NCI-H2196 treated with DMSO at 0.1 percent for 48 hours (cell line): Measurements from ENCODE around the gene RPRD1A.
"Not testable (repeated sequence)": the region's sequence is repeated elsewhere in the genome, so short reads cannot be mapped to it uniquely, and the experiment has no call there.

Experiments
- DNase-seq: peaks from one replicate; lab custom pipeline; 2025; ENCODE audit not compliant: unreplicated experiment; lab: John Stamatoyannopoulos, UW

The RPRD1A gene

DNA sequence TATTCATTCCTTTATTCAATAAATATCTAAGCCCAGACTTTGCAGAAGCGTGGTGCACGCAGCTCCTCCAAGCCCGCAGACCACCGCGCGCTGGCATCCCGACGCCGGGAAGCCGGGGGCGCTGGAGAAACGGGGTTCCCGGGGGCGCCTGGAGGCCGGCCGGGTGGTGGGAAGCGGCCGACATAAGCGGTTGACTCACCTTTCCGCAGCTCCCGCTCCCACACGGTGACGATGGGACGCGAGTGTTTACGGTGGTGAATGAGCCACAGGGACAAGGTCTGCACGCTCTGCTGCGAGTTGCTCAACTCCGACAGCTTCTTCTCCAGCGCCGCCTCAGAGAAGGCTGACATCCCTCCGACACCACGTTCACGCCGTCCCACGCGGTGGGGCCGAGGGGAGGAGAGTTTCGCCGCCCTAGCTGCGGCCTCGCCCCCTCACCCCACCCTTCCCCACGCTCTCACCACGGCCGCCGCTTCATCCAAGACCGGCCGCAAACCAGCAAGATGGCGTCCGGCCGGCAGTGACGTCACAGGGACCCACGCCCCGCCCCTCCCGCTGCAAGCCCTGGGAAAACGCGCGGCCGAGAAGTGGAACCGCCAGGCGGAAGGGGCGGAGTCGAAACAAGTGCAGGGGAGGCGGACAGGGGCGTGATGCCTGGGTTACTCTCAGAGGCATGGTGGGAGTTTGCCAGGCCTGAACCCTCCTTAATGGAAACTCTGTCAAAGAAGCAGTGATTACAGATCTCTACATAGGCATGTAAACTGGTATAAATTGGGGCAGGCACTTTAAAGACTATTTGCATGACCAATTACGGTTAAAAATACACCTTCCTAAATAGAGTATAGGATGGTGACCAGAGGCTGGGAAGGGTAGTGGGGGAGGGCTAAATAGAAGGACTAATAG lies at the start of gene RPRD1A:
RPRD1A (minus strand) TSS at position 505 of the 903 bp plus-strand sequence; CDS start at position 350, 155 bp downstream.
- DNase-seq = peak; percentile 78

DNA sequence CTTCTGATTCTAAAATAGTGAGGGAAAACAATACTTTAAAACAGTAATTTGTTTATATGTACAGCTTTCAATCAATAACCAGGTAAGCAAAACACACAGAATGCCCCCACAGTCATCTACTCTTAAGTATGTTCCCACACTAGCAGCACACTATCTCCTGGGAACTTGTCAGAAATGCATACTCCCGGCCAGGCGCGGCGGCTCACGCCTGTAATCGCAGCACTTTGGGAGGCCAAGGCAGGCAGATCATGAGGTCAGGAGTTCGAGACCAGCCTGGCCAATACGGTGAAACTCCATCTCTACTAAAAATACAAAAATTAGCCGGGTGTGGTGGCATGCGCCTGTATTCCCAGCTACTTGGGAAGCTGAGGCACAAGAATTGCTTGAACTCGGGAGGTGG lies 49.4 kb upstream of the RPRD1A start:
- not testable (repeated sequence) for DNase-seq

DNA sequence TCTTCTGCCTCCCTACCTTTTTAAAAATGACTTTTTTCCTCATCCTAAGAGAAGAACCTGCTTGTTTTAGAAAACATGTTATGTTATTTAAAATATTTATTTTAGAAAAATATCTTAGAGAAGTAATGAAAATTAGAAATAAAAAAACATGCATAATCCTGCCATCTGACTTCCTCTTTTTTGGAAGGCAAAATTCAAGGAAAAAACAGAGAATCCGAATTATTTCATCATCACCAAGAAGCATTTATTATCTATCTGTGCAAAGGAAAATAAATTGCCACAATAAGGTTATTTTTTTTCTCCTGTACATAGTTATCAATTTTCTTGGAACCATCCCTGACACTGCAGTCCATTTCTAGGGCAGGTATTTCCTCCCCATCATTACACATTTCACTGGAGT lies 47.4 kb upstream of the RPRD1A start:
- DNase-seq = no peak

DNA sequence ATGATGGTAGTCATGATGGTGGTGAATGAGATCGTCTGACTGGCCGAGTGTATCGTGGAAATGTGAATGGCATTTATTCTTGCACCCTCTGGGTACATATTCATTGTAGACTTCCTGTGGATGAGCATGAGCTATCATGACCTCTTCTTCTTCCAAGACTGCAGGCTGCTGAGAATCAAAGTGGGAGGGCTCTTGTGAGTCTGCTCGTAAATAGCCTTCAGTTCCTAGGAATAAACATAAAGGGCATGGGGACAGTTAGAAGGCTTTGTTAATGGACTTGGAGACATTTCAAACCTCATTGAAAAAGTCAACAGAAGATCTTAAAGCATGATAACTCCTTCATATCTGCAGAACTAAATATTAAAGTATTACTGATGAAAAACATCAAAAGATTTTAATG lies 46.9 kb upstream of the RPRD1A start:
- no peak for DNase-seq

DNA sequence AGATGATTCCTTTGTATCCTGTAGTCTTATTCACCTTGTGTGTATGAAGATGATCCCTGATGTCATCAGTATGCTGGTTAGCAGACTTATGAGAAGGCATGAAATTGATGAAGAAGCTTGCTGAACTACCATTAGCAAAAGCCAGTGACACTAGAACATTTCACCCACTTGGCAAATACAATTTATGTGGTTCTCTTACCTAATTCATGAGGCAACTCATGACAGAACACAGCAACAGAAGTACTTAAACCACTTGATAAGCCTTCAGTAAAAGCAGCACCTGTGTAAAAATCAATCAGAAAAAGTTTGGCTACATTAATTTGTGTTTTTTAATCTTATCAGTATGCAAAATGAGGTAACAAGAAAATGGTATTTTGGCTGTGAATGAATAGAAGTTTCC lies 44.9 kb upstream of the RPRD1A start:
- no peak for DNase-seq

DNA sequence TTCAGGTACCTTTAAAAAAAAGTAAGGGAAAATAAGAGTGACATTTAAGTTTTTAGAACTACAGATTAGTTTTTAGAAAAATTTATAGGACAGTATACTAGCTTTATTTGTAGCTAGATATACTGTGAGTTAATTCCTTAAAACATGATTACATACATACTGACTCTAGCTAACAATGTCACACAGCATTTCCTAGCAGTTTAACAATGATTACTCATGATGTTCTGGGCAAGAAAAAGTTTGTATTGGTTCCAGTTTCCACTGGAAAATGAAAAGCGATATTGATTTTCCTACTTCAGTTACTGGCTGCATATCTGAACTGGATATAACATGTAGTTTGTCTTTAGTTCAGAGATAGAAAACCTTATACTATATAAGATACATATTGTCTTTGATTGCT lies 42.4 kb upstream of the RPRD1A start:
- no peak for DNase-seq

DNA sequence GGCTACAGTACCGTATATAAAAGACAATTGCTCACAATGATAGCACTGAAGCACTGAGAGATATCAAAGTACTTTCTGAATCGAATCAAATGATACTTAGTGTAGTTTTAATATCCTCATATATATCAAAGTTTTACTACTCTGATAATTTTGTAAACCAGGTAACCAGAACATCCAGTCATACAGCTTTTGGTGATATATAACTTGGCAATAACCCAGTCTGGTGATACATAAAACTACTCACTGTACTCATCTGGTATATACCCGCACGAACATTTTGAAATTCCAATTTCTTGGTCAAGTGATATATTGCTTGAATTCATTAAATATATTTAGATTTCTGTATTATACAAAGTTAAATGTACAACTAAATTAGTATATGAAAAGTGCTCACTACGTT lies 41.2 kb upstream of the RPRD1A start:
- DNase-seq = no peak

- no peak for DNase-seq
These were observed 40.8 kb upstream of the RPRD1A start for GRCh38 chr18:36108196-36108595.

GRCh38 chr18:36107477-36107876 lies 40.1 kb upstream of the RPRD1A start:
- DNase-seq = no peak

- DNase-seq = no peak
These were observed 37.4 kb upstream of the RPRD1A start for GRCh38 chr18:36104749-36105148.

DNA sequence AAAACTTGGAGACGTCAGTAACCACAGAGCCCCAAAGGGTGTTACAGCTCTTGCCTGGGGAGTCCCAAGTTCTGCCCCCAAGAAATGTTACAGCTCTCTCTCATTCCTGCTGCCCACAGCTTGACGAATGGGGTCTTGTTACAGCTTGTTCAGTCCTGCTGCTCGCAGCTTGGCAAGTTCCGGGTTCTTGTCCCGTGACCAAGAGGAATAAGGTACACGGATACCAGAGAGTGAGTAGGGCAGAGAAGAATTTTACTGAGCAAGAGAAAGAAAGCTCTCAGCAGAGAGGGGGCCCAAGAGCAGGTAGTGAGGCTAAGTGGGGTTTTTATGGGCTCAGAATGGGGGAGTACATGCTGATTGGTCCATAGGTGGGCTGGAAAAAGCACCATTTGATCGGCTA lies 34.6 kb upstream of the RPRD1A start:
- no peak for DNase-seq

GRCh38 chr18:36099311-36099710 lies 32.0 kb upstream of the RPRD1A start:
- DNase-seq = no peak

DNA sequence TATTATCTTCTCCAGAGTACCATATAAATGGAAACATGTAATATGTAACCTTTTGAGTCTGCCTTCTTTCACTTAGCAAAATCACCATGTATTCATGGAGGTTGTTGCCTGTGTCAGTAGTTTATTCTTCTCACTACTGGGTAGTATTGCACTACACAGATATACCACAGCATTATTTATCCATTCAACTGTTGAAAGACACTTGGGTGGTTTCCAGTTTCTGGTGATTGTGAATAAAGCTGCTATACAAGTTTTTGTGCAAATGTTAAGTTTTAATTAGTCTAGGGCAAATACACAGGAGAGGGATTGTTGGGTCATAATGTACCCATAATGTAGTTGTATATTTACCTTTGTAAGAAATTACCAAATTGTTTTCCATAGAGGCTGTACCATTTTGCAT lies 29.6 kb upstream of the RPRD1A start:
- DNase-seq = no peak

- DNase-seq = peak; percentile 7
These were observed 28.7 kb upstream of the RPRD1A start for GRCh38 chr18:36095936-36096519.

- DNase-seq = no peak
These were observed 27.1 kb upstream of the RPRD1A start for GRCh38 chr18:36094431-36094830.

- DNase-seq = not testable (repeated sequence)
These were observed 24.8 kb upstream of the RPRD1A start for GRCh38 chr18:36092116-36092515.

GRCh38 chr18:36089001-36089400 lies 21.6 kb upstream of the RPRD1A start:
- DNase-seq = no peak

- DNase-seq = no peak
These were observed 20.9 kb upstream of the RPRD1A start for GRCh38 chr18:36088256-36088655.

- no peak for DNase-seq
These were observed 18.8 kb upstream of the RPRD1A start for GRCh38 chr18:36086186-36086585.

GRCh38 chr18:36085195-36085594 lies 17.8 kb upstream of the RPRD1A start:
- no peak for DNase-seq

- no peak for DNase-seq
These were observed 16.4 kb upstream of the RPRD1A start for GRCh38 chr18:36083729-36084128.

- not testable (repeated sequence) for DNase-seq
These were observed 13.8 kb upstream of the RPRD1A start for GRCh38 chr18:36081118-36081517.
